Stimulated activated CD4-positive, alpha-beta T cell treated with anti-CD3 and anti-CD28 coated beads, Interleukin-1b, Interleukin-23, amount 100 ng/mL, for 24 hours (primary cell): ENCODE results near the gene SPAG9.

ENCODE experiments used
- DNase-seq, 4 experiments: peaks; one replicate each; pipeline ENCODE4 v3.0.0-alpha.2; 2020; ENCODE audit warnings: low read depth in 4 of 4, low spot score in 1 of 4

Gene SPAG9

DNA sequence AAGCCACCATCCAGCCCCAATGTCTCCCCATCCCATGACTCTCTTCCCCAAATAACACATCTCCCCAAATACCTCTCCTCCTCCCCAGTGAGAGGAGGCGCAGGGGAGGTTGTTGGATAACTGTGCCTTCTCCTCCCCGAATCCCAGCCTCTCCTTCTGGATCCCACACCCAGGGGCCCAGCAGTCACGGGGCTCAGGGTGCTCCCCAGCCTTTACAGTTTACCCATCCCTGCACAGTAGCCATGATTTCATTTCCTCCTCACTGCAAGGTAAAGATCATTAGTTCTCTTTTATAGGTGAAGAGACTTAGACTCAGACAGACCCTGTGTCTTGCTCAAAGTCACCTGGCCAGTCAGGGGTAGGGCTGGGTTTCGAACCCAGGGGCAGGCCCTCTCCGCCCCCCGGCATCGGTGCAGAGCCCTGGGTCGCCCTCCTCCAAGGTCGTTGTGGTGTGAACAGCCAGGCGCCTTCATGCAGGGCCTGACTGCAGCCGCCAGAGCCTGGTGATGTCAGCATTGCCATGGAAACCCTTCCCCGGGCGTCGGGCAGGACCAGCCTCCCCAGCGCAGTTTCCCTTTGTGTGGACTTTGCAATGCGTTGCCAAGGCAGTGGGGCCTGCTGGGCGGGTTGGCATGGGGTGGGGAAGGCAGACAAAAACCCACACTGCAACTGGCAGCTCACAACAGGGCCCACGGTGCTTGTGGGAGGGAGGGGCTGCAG lies 201.2 kb downstream of the SPAG9 start:
- peak; percentile 30 to 63 (median 52) for DNase-seq

- no peak for DNase-seq
Measured at GRCh38 chr17:50918933-50919296, 201.8 kb downstream of the SPAG9 start.

DNA sequence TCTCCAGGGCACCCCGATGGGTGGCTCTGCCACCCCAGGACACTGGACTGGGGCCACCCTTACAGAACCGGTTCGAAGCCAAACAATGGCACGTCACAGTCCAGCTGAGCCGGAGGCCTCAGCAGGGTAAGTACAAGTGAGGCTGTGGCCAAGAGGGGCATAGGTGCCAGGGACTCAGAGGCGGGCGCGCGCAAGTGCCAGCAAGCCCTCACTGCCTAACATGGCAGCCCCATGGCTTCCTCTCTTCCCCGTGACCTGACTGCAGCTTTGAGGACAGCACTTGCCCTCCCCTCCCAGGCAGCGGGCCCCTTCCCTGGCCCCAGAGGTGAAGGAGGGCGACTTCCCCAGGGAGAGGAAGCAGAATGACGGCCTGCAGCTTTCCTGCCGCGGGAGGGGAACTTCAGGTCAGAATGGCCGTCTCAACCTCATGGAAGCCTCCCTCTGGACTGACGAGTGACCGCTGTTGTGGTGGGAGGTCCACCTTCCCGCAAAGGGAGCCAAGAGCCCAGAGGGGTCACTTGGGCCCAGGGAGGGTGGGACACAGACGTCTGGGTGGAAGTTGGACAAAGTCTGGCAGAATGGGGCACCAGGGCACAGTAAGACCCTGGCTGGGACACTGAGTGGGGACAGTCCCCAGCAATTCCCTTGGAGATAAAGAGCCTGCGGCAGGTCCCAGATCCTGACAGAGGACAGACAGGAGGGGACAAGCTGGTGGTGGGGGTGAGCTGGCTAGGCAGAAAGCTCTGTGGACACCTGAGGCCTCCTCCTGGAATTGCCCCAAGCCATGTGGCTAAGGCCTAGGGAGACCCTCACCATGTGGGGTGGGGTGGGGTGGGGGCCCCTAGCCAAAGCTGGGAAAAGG lies 202.4 kb downstream of the SPAG9 start:
- no peak for DNase-seq

DNA sequence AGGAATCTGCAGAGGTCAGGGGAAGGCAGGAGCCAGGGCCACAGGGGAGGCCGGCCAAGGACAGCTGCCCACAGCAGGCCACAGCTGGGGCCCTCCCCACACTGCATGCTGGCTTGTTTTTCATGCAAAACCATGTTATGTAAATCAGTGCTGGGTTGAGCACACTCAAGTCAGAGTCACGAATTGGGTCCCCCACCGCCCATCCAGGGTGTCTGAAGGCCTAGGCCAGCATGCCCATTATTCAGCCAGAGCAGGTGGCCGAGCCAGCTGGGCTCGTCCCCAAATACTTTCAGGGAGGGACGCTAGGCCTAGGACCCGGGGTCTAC lies 203.3 kb downstream of the SPAG9 start:
- DNase-seq: no peak

DNA sequence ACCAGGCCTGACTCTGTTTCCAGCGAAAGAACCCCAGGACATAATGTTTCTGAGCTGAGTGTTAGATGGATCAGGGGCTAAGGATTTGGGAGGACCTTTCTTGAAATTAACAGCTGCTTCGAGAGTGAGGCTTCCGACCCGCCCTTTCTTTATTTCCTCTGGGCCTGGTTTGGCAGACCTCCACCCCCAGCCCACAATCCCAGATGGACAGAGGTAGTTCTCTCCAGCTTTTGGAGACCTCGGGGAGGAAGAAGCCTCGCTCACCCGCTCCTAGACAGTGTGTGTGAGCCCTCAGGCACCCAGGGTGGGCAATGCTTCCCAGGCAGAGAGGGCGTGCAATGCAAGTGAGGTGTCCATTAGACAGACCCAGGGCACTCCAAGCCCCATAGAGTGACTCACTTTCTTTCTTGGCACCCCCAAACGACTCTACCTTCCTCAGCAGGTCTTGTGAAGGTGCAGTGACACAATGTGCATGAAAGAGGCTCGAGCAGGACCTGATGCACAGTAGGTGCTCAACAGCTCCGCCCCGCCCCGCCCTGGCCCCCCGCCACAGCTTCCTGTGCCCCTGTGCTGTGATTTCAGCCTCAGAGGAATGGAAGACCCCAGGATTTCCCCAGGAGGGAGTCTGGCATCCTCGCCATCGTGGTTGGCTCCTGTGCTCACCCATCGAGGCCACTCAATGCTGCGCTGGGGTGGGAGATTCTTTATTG lies 203.8 kb downstream of the SPAG9 start:
- no peak for DNase-seq

DNA sequence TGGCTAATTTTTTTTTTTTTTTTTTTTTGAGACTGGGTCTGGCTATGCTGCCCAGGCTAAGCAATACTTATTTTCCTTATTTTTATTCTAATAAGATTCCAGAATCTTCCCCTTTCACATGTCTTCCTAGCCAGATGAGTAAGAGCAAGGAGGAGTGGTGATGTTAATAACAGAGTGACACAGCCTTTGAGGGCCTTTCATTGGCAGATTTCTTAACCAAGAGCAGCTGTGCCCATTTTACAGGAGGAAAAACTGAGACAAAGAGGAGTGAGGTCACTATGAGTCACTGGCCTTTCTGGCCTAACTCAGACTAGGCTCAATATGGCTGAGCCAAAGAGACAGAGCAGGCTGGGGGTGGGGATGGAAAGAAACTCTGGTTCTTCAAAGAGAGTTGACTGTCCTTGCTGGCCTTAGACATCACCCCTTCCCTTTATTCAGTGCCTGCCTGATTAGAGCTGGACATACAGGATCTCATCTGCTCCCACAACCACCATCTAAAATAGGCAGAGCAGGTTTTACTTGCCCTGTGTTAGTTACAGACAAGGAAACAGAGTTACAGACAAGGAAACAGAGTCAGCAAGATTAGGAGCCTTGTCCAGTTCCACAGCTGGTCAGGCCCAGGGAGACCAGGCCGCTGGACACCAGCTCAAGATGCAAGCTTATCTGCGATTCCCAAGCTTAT lies 204.5 kb downstream of the SPAG9 start:
- no peak for DNase-seq

DNA sequence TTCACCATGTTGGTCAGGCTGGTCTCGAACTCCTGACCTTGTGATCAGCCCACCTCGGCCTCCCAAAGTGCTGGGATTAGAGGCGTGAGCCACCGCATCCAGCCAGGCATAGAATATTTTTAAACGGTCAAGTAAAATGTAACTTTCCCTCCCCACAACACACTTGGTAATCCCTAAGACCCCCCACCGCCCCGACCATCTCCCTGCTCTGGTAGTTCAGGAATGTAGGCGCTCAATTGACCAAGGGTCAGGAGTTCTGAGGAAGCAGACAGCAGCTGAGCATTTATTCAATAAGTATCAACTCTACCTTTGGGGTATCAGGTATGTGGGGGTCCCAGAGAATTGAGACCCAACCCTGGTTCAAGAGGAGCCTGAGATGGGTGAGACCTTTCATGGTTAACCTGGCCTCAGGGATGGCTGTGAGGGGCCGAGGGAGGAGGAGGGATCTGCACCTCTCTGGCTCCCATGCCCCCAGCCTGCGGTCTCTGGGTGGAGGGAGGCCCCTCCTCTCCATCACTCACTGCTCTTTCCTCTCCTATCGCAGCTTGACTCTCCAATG lies 206.1 kb downstream of the SPAG9 start:
- no peak for DNase-seq

DNA sequence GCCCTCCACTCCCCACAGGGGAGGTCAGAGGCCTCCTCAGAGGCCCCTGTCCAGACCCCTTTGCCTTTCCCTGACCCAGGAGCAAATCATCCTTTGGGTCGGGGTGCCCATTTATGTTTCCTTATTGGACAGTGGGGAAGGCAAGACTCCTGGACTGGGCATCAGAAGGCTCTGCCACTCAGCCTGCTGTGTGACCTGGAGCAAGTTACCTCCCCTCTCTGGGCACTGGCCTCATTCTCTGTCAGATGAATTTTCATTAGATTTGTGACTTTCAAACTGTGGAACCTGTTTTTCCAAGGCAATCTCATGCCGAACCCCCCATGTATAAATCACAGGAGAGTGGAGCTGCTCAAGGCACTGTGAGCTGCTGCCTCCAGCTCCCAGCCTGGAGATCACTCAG lies 207.5 kb downstream of the SPAG9 start:
- no peak for DNase-seq
